Measurements from ENCODE around the gene VARS2.

The VARS2 gene

GRCh38 chr6:30881392-30882203 lies 32.4 kb upstream of the VARS2 start:
- Mint-ChIP-seq H3K27me3 (no peaks in the 10 kb centered on the region), H3K4me3 (no peak overlapping the region), H3K36me3 (no peaks in the 10 kb centered on the region), H3K27ac (peak overlapping the region; percentile 87), H3K9me3 (no peaks in the 10 kb centered on the region), H3K4me1 (peaks cover 71% of the 10 kb centered on the region)
- no peak for ATAC-seq

GRCh38 chr6:30882204-30882758 lies 31.8 kb upstream of the VARS2 start:
- no peak overlapping the region for H3K4me3 Mint-ChIP-seq
- no peak for ATAC-seq
- peaks cover 72% of the 10 kb centered on the region for H3K4me1 Mint-ChIP-seq
- no peaks in the 10 kb centered on the region for H3K27me3 Mint-ChIP-seq
- no peaks in the 10 kb centered on the region for H3K36me3 Mint-ChIP-seq
- H3K9me3 Mint-ChIP-seq: no peaks in the 10 kb centered on the region
- peak overlapping the region; percentile 87 for H3K27ac Mint-ChIP-seq

DNA sequence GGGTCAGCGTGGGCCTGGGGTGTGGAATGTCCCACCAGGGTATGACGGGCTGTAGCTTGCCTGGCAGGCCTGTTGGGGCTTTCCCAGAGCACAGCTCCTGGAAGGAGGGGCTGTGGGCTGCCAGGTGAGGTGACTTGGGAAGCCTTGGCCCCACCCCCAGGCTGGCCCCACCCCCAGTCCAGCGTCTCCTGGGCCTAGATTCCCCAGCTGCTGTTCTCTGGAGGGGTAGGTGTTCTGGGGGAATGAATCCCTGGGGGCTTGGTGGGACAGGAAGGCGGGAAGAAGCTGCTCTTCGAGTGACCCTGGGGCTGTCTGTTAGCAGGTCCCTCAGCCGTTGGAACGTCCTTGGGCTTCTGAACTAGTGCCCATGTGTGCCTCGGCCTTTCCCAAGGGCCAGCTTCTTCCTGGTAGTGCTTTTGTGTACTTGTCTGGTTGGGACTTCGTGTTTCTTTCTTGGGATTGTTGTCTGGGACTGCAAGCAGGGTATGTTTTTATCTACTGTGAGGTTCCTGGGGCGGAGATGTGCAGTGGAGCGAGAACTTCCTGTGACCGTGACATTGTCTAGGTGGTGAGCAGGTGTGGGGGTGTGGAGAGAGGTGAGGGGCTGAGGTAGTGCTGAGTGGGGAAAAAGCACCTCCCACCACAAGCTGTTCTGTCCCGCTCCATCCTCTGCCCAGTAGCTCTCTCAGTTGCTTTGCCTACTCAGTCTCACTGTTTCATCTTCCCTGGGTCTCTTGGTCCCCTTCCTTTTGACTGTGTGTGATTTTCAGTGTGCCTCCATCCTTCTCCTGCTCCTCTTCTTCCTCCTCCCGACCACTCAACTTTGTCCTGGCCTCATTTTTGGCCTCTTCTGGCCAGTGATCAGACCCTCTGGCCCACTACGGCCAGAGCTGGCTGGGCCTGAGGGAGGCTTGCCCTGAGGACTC lies 31.0 kb upstream of the VARS2 start:
- ATAC-seq: peak; percentile 81
- no peaks in the 10 kb centered on the region for H3K36me3 Mint-ChIP-seq
- peak overlapping the region; percentile 77 for H3K4me3 Mint-ChIP-seq
- no peaks in the 10 kb centered on the region for H3K9me3 Mint-ChIP-seq
- peaks cover 69% of the 10 kb centered on the region for H3K4me1 Mint-ChIP-seq
- H3K27ac Mint-ChIP-seq: peak overlapping the region; percentile 87
- no peaks in the 10 kb centered on the region for H3K27me3 Mint-ChIP-seq

- Mint-ChIP-seq H3K4me3 (peak within 1 kb of the TSS; percentile 78), H3K9me3 (no peaks in the 10 kb centered on the region), H3K27me3 (no peaks in the 10 kb centered on the region), H3K36me3 (peaks cover 8% of the 10 kb centered on the region), H3K4me1 (peaks cover 67% of the 10 kb centered on the region), H3K27ac (peak within 1 kb of the TSS; percentile 87)
- peak; percentile 73 for ATAC-seq
These were observed 30.1 kb upstream of the VARS2 start, which contains the start of gene DDR1 for GRCh38 chr6:30883685-30884520. DDR1 (plus strand) TSS chr6:30884519; CDS start chr6:30888730, 4,211 bp downstream.

GRCh38 chr6:30884521-30885480 lies 29.2 kb upstream of the VARS2 start:
- ATAC-seq: peak; percentile 69
- Mint-ChIP-seq H3K36me3 (peaks cover 13% of the 10 kb centered on the region), H3K4me3 (peak overlapping the region; percentile 78), H3K4me1 (peaks cover 63% of the 10 kb centered on the region), H3K9me3 (no peaks in the 10 kb centered on the region), H3K27me3 (no peaks in the 10 kb centered on the region), H3K27ac (peak overlapping the region; percentile 69)

GRCh38 chr6:30885481-30885998 lies 28.5 kb upstream of the VARS2 start:
- no peaks in the 10 kb centered on the region for H3K9me3 Mint-ChIP-seq
- H3K27ac Mint-ChIP-seq: peak overlapping the region; percentile 69
- ATAC-seq: no peak
- H3K27me3 Mint-ChIP-seq: no peaks in the 10 kb centered on the region
- peak overlapping the region; percentile 78 for H3K4me3 Mint-ChIP-seq
- peaks cover 67% of the 10 kb centered on the region for H3K4me1 Mint-ChIP-seq
- peaks cover 20% of the 10 kb centered on the region for H3K36me3 Mint-ChIP-seq

DNA sequence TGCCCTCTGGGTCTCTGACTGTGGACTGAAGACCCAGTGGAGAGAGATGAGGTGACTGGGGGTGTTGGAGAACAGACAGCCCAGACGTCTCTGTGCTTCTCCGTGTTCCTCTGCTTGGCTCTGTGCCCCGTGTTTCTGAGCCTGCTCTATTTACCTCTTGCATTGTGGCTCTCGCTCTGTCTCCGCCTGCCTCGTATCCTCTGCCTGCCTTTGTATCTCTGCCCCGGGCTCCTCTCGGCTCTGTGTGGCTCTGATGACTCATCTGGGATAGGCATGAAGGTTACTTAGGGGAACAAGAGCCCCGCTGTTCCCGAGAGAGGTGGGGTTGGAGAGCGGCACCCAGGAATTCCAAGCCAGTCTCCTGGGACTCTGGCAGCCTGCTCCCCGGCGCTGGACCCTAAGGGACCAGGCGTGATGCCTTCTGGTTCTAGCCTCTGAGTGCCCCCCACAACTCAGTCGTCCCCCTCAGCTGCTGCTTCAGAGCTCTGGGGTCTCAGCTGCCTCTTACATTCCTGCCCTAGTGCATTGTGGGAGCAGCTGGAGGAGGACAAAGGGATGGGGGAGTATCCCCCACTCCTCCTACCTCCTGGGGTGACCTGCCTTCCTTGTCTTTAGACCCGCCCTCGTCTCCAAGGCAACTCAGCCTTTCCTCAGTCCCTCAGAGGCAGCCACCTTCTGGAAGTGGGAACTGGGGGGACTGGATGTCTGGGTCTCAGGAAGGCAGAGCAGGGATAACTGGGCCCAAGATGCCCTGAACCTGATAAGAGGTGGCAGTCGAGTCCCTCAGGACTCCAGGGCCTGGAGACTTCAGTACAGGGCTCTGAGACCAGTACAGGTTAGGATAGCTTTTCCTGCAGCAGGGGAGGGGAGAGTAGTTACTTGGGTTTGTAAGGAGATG lies 27.8 kb upstream of the VARS2 start:
- no peaks in the 10 kb centered on the region for H3K9me3 Mint-ChIP-seq
- ATAC-seq: no peak
- H3K36me3 Mint-ChIP-seq: peaks cover 20% of the 10 kb centered on the region
- peak overlapping the region; percentile 69 for H3K27ac Mint-ChIP-seq
- H3K4me3 Mint-ChIP-seq: peak overlapping the region; percentile 78
- H3K27me3 Mint-ChIP-seq: no peaks in the 10 kb centered on the region
- peaks cover 67% of the 10 kb centered on the region for H3K4me1 Mint-ChIP-seq

DNA sequence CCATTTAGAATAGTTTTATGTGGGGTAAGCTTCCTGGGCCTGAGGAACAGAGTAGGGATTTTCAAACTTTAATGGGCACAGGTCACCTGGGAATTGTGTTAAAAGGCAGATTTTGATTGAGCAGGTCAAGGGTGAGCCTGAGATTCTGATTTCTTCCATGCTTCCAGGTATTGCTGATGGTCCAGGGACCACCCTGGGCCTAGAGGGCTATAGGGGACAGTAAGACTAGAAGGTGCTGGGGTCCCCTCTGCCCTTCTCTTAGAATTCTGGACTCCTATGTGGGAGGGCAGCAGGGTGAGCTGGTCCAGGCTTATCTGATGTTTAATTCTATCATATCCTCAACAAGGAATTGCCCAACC lies 27.2 kb upstream of the VARS2 start:
- Mint-ChIP-seq H3K4me1 (peaks cover 60% of the 10 kb centered on the region), H3K36me3 (peaks cover 20% of the 10 kb centered on the region), H3K4me3 (no peak overlapping the region), H3K9me3 (no peaks in the 10 kb centered on the region), H3K27ac (no peak overlapping the region), H3K27me3 (no peaks in the 10 kb centered on the region)
- no peak for ATAC-seq

DNA sequence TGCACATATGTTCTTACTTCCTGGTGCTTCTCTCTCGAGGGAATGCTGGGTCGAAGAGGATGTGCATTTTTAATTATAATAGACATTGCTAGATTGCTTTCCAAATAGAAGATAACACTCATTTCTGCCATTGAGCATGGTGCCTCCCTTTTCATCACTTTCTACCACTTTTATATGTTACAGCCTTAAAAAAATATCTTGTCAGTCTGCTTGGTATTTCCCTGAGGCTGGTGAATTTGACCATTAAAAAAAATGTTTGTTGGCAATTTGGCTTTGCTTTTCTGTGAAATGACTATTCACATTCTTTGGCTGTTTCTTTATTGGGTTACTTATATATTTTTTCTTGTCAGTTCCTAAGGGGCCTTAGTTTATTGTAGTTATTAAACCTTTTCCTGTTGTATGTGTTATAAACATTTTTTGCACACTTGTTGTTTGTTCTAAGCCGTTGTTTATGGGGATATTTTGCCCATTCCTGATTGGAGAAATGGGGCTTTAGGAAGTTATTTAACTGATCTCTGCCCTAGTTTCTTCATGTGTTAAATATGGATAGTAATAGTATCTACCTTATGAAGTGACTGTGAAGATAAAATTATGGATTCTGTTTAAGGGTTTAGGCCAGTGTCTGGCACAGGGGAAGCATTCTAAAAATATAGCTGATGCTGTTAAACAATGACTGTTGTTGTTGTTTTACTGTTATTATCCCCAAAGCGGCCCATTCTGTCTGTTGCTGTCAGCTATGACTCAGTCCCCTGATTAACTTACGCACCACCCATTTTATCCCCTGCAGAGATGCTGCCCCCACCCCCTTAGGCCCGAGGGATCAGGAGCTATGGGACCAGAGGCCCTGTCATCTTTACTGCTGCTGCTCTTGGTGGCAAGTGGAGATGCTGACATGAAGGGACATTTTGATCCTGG lies 25.9 kb upstream of the VARS2 start:
- H3K27me3 Mint-ChIP-seq: no peaks in the 10 kb centered on the region
- H3K27ac Mint-ChIP-seq: no peak overlapping the region
- peaks cover 30% of the 10 kb centered on the region for H3K36me3 Mint-ChIP-seq
- peaks cover 48% of the 10 kb centered on the region for H3K4me1 Mint-ChIP-seq
- H3K4me3 Mint-ChIP-seq: no peak overlapping the region
- H3K9me3 Mint-ChIP-seq: no peaks in the 10 kb centered on the region
- no peak for ATAC-seq

GRCh38 chr6:30888816-30889495 lies 25.1 kb upstream of the VARS2 start:
- no peak for ATAC-seq
- peaks cover 33% of the 10 kb centered on the region for H3K36me3 Mint-ChIP-seq
- peaks cover 40% of the 10 kb centered on the region for H3K4me1 Mint-ChIP-seq
- H3K27me3 Mint-ChIP-seq: no peaks in the 10 kb centered on the region
- no peaks in the 10 kb centered on the region for H3K9me3 Mint-ChIP-seq
- no peak overlapping the region for H3K4me3 Mint-ChIP-seq
- H3K27ac Mint-ChIP-seq: no peak overlapping the region

DNA sequence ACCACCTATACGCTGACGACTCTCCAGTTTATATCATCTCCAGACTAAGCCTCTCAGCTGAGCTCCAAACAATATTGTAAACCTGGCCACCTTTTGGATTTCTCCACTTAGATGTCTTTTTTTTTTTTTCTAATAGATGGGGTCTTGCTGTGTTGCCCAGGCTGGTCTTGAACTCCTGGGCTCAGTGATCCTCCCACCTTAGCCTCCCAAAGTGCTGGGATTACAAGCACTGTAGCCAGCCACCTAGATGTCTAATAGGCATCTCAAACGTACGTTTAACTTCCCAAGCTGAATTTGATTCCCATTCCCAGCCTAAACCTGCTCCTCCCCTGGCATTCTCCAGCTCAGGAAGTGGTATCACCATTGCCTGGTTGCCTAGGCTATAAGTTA lies 24.5 kb upstream of the VARS2 start:
- H3K27ac Mint-ChIP-seq: no peak overlapping the region
- H3K4me1 Mint-ChIP-seq: peaks cover 40% of the 10 kb centered on the region
- peaks cover 39% of the 10 kb centered on the region for H3K36me3 Mint-ChIP-seq
- no peaks in the 10 kb centered on the region for H3K9me3 Mint-ChIP-seq
- no peak overlapping the region for H3K4me3 Mint-ChIP-seq
- no peaks in the 10 kb centered on the region for H3K27me3 Mint-ChIP-seq
- no peak for ATAC-seq
